Measurements from ENCODE around the gene ARFGEF3.

ARFGEF3 gene

DNA sequence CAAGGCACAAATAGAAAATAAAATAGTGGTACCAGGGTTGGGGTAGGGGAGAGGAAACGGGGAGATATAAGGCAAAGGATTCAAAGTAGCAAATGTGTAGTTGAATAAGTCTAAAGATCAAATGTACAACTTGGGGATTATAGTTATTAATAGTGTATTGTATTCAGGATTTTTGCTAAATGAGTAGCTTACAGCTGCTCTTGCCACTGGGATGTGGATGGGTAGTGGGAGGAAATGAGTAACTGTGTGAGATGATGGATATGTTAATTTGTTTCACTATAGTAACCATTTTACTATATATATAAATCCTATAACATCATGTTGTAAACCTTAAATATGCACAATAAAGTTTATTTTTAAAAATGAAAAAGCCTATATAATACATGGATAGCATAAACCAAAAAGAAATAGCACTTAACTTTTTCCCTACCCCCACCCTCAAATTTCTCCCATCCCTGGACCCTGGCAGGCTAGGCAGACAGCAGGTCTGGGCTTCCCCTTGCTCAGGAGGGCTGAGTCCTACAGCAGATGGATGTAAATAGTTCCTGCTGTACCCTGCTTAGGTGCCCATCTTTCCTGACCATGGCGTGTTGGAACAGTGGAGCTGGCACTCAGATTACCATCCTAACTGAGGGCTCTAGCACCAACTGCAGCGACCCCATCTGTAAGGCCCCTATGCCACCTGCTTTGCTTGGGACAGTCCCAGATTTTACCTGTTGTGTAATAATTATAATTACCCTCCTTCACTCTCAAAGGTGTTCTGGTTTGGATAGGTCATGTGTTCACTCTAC is 85.1 kb downstream of the ARFGEF3 start:
- TF ChIP-seq, protein P1, sequence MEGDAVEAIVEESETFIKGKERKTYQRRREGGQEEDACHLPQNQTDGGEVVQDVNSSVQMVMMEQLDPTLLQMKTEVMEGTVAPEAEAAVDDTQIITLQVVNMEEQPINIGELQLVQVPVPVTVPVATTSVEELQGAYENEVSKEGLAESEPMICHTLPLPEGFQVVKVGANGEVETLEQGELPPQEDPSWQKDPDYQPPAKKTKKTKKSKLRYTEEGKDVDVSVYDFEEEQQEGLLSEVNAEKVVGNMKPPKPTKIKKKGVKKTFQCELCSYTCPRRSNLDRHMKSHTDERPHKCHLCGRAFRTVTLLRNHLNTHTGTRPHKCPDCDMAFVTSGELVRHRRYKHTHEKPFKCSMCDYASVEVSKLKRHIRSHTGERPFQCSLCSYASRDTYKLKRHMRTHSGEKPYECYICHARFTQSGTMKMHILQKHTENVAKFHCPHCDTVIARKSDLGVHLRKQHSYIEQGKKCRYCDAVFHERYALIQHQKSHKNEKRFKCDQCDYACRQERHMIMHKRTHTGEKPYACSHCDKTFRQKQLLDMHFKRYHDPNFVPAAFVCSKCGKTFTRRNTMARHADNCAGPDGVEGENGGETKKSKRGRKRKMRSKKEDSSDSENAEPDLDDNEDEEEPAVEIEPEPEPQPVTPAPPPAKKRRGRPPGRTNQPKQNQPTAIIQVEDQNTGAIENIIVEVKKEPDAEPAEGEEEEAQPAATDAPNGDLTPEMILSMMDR (IDR thresholded peaks at IDR 0.05; ENCODE audit: borderline replicate concordance, insufficient read depth, low read depth, low read length) = no peak
- no peak overlapping the region for H3K4me3 ChIP-seq (ENCODE audit: low read depth, low read length)

DNA sequence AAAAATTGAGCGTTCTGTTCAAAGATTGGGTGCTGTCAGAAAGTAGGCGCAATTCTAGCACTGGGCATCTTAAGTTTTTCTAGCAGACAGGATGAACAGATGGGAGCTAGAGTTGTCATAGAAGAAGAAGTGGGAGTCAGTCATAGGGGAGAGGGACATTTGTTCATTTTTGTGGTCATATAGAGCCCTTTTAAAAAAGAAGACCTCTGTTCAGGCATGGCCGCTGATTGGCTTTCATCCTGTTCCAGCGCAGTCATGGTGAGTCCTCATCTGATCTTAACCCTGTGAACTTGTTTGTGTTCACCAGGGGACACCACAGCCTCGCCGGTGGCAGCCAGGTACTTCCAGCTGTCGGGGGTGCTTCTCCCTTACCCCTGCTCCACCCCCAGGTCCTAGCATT is 86.3 kb downstream of the ARFGEF3 start:
- TF ChIP-seq, protein P1 (IDR thresholded peaks at IDR 0.05; ENCODE audit: borderline replicate concordance, insufficient read depth, low read depth, low read length) = no peak
- H3K4me3 ChIP-seq (ENCODE audit: low read depth, low read length) = no peak overlapping the region

DNA sequence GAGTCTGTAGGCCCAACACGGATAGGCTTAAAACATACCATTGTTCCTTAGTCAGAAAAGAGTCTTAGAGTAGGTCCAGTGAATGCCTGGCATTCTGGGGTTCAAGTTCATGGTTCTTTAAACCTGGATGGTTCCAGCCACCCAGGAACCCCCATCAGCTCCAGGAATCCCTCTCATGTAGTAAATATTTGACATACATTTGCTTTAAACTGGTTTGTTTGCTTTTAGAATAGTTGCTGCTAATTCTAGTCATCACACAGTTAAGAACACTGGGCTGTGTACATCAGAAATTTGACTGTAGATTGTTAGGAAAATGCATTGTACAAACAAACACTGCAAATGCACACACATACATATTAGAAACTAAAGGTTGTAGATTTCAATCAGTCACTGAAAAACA is 87.1 kb downstream of the ARFGEF3 start:
- H3K4me3 ChIP-seq (ENCODE audit: low read depth, low read length) = no peak overlapping the region
- TF ChIP-seq, protein P1 (IDR thresholded peaks at IDR 0.05; ENCODE audit: borderline replicate concordance, insufficient read depth, low read depth, low read length) = no peak

DNA sequence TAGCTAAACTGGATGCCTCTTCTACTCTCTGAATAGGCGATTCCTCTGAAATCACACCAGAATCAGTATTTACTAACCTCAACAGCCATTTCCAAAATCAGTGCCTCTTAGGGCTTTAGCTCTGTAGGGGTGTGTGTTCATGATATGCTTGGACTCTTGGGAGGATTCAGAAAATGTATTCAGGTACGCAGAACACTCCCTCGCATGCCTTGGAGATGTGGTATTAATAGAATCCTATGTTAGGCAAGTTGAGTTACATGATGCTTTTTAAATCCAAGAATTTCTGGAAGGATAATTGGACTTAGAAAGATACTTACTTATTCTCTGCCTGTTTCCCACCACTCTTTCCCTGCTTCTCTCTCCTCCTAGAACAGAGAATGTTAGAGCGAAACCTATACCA is 88.3 kb downstream of the ARFGEF3 start:
- TF ChIP-seq, protein P1 (IDR thresholded peaks at IDR 0.05; ENCODE audit: borderline replicate concordance, insufficient read depth, low read depth, low read length) = no peak

DNA sequence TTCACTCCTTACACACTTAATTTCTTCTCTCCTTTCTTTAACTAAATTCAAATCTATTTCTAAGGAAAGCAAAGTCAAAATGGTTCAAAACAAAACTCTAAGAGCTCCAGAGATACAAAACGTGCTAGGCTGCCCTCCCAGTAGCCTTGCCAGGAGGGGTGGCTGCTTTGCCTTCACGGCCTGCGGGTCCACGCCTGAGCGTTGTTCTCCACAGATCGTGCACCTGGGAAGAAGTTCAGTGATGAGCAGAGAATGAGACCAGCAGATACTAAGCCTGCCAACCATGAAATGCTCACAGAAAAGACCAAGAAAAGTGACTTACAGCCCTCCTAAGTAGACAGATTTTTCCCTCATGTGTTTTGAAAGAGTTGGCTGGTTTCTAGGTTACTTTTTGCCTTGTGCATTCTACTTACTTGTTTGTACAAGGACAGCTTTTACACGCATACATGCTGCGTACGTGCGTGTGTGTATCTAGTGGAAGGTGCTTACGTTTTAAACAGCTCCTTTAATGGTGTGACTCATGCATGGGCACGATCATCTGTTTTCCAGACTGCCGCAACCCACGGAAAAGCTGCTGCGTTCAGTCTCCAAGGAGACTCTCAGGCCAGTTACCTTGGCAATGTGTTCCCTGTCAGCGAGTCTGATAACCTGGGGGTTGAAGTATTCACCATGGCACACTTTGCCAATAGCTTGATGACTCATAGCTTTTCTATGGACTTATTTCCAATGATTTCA is 88.9 kb downstream of the ARFGEF3 start:
- TF ChIP-seq, protein P1 (IDR thresholded peaks at IDR 0.05; ENCODE audit: borderline replicate concordance, insufficient read depth, low read depth, low read length) = no peak

More for the DNA sequence above, 88.3 kb downstream of the ARFGEF3 start:
- H3K4me3 ChIP-seq (ENCODE audit: low read depth, low read length) = no peak overlapping the region

DNA sequence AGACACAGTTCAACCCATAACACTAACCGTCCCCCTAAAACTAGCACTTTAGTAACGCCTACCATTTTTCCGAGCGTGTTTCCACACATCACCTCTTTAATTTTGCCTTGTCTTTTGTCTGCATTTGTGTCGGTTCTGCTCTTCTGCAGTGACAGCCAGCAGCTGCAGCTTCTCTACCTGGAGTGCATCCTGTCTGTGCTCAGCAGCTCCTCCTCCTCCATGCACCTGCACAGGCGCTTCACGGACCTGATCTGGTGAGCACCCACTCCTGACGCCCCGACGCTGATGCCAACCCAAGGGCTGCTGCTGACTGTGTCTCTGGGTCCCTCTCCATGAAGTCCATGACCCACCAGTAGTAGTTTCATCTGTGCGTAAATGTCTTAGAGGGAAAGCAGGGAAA is 92.0 kb downstream of the ARFGEF3 start:
- no peak overlapping the region for H3K4me3 ChIP-seq (ENCODE audit: low read depth, low read length)
- TF ChIP-seq, protein P1 (IDR thresholded peaks at IDR 0.05; ENCODE audit: borderline replicate concordance, insufficient read depth, low read depth, low read length) = no peak

More for the DNA sequence above, 88.9 kb downstream of the ARFGEF3 start:
- no peak overlapping the region for H3K4me3 ChIP-seq (ENCODE audit: low read depth, low read length)

All from GM12875 (cell line).